IMR-90 (cell line): Measurements from ENCODE around the gene CAMK4.

Experiments used
- CEBPB ChIP-seq: IDR thresholded peaks from 2 replicates; pipeline ENCODE4 v1.6.1; 2012; ENCODE audit warnings: low read depth, low read length, improper control_type of control experiment
- CTCF ChIP-seq: conservative IDR thresholded peaks from 2 replicates; pipeline ENCODE4 v1.5.1; 2012; ENCODE audit warnings: mild to moderate bottlenecking, low read depth, low read length, improper control_type of control experiment
- ELK1 ChIP-seq: fragments of 150-350 bp; IDR thresholded peaks from 2 replicates; pipeline ENCODE4 v1.6.1; 2016; ENCODE audit warnings: low read depth, mild to moderate bottlenecking, low read length, moderate library complexity, borderline replicate concordance
- MAFK ChIP-seq: IDR thresholded peaks from 2 replicates; pipeline ENCODE4 v1.6.1; 2012; ENCODE audit warnings: low read depth, low read length, improper control_type of control experiment
- MAZ ChIP-seq: IDR thresholded peaks from 2 replicates; pipeline ENCODE4 v1.6.1; 2012; ENCODE audit warnings: low read depth, mild to moderate bottlenecking, low read length, improper control_type of control experiment, moderate library complexity, borderline replicate concordance
- MXI1 ChIP-seq: IDR thresholded peaks from 2 replicates; pipeline ENCODE4 v1.6.1; 2012; ENCODE audit warnings: low read depth, mild to moderate bottlenecking, low read length, moderate library complexity, borderline replicate concordance
- POLR2A ChIP-seq: IDR thresholded peaks from 2 replicates; pipeline ENCODE4 v1.6.1; 2012; ENCODE audit warnings: mild to moderate bottlenecking, low read depth, low read length
- RCOR1 ChIP-seq: IDR thresholded peaks from 2 replicates; pipeline ENCODE4 v1.6.1; 2012; ENCODE audit warnings: mild to moderate bottlenecking, low read length, improper control_type of control experiment; ENCODE audit not compliant: insufficient replicate concordance
- RFX5 ChIP-seq: IDR thresholded peaks from 2 replicates; pipeline ENCODE4 v1.8.0; 2012; ENCODE audit warnings: low read depth, mild to moderate bottlenecking, low read length, moderate library complexity
- USF2 ChIP-seq: fragments of 150-350 bp; IDR thresholded peaks from 2 replicates; pipeline ENCODE4 v1.6.1; 2017; ENCODE audit warnings: mild to moderate bottlenecking, antibody characterized with exemption, low read length, low read depth

- TF ChIP-seq CTCF (no peak), MAZ (no peak), RCOR1 (no peak), MAFK (no peak), POLR2A (no peak), ELK1 (no peak), MXI1 (no peak), USF2 (no peak), RFX5 (no peak), CEBPB (no peak)
These were observed 122.8 kb downstream of the CAMK4 start for GRCh38 chr5:111347021-111347420.
